ENCODE data around the gene KRT8. TPM values are rescaled to one million over a fixed set of nuclear protein-coding genes. Genes with fewer than 3 reads are reported as not detected.

The KRT8 gene
- polyA plus RNA-seq, 1 donor from 2014 or later = 0.46 TPM

DNA sequence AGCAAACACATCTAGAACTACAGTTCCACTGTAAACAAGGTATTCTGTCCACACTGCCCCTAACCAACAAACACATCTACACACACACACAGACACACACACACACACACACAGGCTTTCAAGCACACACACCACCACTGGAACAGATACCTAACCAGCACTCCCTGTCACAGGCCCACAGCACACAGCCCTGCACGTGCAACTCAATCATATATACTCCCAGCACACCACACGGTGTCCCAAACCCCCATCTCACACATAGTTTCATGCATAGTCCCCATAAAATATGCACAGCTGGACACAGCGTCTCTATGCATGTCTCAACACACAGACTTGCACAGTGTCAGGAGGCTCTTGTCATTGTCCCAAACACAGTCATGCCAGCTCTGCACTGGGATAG lies 27.6 kb downstream of the KRT8 start:
- Histone ChIP-seq H3K9me2 (ENCODE audit: insufficient read depth, low read length) (no peaks in the 10 kb centered on the region), H3K4me2 (ENCODE audit: low read length) (no peak overlapping the region), H3K4me3 (ENCODE audit: low read length) (no peak overlapping the region), H3K9me3 (ENCODE audit: low read length) (no peaks in the 10 kb centered on the region), H3K27ac (ENCODE audit: low read length) (no peak overlapping the region), H3K9ac (ENCODE audit: low read length) (no peak overlapping the region), H3K79me2 (replicated peaks; ENCODE audit: insufficient read depth, low read length) (no peaks in the 10 kb centered on the region), H3K36me3 (ENCODE audit: insufficient read depth, low read length) (no peaks in the 10 kb centered on the region), H4K20me1 (ENCODE audit: insufficient read depth) (no peaks in the 10 kb centered on the region), H3K27me3 (ENCODE audit: insufficient read depth, low read depth, low read length) (peaks cover 17% of the 10 kb centered on the region), H3F3A (ENCODE audit: insufficient read depth, low read length, poor library complexity, severe bottlenecking) (no peaks in the 10 kb centered on the region), H2AFZ (ENCODE audit: low read depth, low read length) (no peak overlapping the region)
- TF ChIP-seq EZH2 (IDR thresholded peaks at IDR 0.05; ENCODE audit: borderline replicate concordance, insufficient read depth, low read length, poor library complexity, severe bottlenecking) (no peak), MXI1 (conservative IDR thresholded peaks at IDR 0.05; ENCODE audit: poor library complexity, severe bottlenecking) (no peak), RAD21 (conservative IDR thresholded peaks at IDR 0.05) (no peak), POLR2AphosphoS5 (IDR thresholded peaks at IDR 0.05) (no peak), SMC3 (conservative IDR thresholded peaks at IDR 0.05; ENCODE audit: poor library complexity) (no peak), TAF1 (IDR thresholded peaks at IDR 0.05; ENCODE audit: low read depth) (no peak), REST (IDR thresholded peaks at IDR 0.05; ENCODE audit: borderline replicate concordance) (no peak), EP300 (conservative IDR thresholded peaks at IDR 0.05; ENCODE audit: poor library complexity, severe bottlenecking) (no peak)
- TF ChIP-seq, protein P1, sequence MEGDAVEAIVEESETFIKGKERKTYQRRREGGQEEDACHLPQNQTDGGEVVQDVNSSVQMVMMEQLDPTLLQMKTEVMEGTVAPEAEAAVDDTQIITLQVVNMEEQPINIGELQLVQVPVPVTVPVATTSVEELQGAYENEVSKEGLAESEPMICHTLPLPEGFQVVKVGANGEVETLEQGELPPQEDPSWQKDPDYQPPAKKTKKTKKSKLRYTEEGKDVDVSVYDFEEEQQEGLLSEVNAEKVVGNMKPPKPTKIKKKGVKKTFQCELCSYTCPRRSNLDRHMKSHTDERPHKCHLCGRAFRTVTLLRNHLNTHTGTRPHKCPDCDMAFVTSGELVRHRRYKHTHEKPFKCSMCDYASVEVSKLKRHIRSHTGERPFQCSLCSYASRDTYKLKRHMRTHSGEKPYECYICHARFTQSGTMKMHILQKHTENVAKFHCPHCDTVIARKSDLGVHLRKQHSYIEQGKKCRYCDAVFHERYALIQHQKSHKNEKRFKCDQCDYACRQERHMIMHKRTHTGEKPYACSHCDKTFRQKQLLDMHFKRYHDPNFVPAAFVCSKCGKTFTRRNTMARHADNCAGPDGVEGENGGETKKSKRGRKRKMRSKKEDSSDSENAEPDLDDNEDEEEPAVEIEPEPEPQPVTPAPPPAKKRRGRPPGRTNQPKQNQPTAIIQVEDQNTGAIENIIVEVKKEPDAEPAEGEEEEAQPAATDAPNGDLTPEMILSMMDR (IDR thresholded peaks at IDR 0.05; ENCODE audit: poor library complexity, severe bottlenecking) = no peak

DNA sequence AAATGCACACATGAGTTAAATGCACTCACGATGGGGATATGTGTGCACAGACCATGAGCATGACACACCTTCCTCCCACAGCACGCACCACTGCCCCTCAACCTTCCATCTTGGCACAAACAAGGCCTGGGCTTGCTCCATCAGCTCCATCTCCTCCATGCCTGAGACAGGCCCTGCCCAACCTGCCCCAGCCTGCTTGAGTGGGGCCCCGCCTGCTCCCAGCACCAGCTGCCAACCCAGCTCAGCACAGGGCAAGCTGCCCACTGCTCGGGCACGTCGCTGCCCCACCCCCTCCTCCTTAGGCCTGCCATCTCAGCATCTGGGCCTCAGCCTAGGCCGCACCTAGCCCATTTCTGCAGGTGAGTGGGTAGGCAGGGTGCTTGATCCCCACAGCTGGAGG lies 28.5 kb downstream of the KRT8 start:
- Histone ChIP-seq H3K9me3 (ENCODE audit: low read length) (no peaks in the 10 kb centered on the region), H2AFZ (ENCODE audit: low read depth, low read length) (no peak overlapping the region), H3K9ac (ENCODE audit: low read length) (no peak overlapping the region), H3K79me2 (replicated peaks; ENCODE audit: insufficient read depth, low read length) (no peaks in the 10 kb centered on the region), H3K9me2 (ENCODE audit: insufficient read depth, low read length) (no peaks in the 10 kb centered on the region), H3K27me3 (ENCODE audit: insufficient read depth, low read depth, low read length) (peaks cover 17% of the 10 kb centered on the region), H3F3A (ENCODE audit: insufficient read depth, low read length, poor library complexity, severe bottlenecking) (no peaks in the 10 kb centered on the region), H4K20me1 (ENCODE audit: insufficient read depth) (no peaks in the 10 kb centered on the region), H3K36me3 (ENCODE audit: insufficient read depth, low read length) (no peaks in the 10 kb centered on the region), H3K4me3 (ENCODE audit: low read length) (no peak overlapping the region), H3K27ac (ENCODE audit: low read length) (no peak overlapping the region), H3K4me2 (ENCODE audit: low read length) (no peak overlapping the region)
- TF ChIP-seq SMC3 (conservative IDR thresholded peaks at IDR 0.05; ENCODE audit: poor library complexity) = no peak
